Left hindlimb (tissue), 1 donor: ENCODE results near the gene DHRS2.

ENCODE experiments used
- DNase-seq: peaks from one replicate; pipeline ENCODE4 v3.0.0-alpha.2; 2018

The DHRS2 gene

GRCh38 chr14:23613242-23614070 is 22.7 kb upstream of the DHRS2 start:
- no peak for DNase-seq

- no peak for DNase-seq
Observed at GRCh38 chr14:23614395-23614828, 21.8 kb upstream of the DHRS2 start.

- DNase-seq, result no peak
Observed at GRCh38 chr14:23615856-23616255, 20.3 kb upstream of the DHRS2 start.

- no peak for DNase-seq
Observed at GRCh38 chr14:23617539-23617938, 18.6 kb upstream of the DHRS2 start.

GRCh38 chr14:23618415-23618988 is 17.7 kb upstream of the DHRS2 start:
- DNase-seq, result no peak

- no peak for DNase-seq
Observed at GRCh38 chr14:23620177-23620702, 15.9 kb upstream of the DHRS2 start.

- DNase-seq, result no peak
Observed at GRCh38 chr14:23621204-23621931, 14.8 kb upstream of the DHRS2 start.

- DNase-seq, result no peak
Observed at GRCh38 chr14:23621932-23622730, 14.0 kb upstream of the DHRS2 start.

- no peak for DNase-seq
Observed at GRCh38 chr14:23622990-23623389, 13.2 kb upstream of the DHRS2 start.

GRCh38 chr14:23623962-23624361 is 12.2 kb upstream of the DHRS2 start:
- DNase-seq, result no peak

GRCh38 chr14:23624830-23625404 is 11.2 kb upstream of the DHRS2 start:
- DNase-seq, result no peak

- DNase-seq, result no peak
Observed at GRCh38 chr14:23626946-23627345, 9.2 kb upstream of the DHRS2 start.

- no peak for DNase-seq
Observed at GRCh38 chr14:23627961-23628360, 8.2 kb upstream of the DHRS2 start.

GRCh38 chr14:23629204-23629603 is 7.0 kb upstream of the DHRS2 start:
- no peak for DNase-seq

- no peak for DNase-seq
Observed at GRCh38 chr14:23629832-23630396, 6.2 kb upstream of the DHRS2 start.

- no peak for DNase-seq
Observed at GRCh38 chr14:23630687-23631086, 5.5 kb upstream of the DHRS2 start.

- DNase-seq, result no peak
Observed at GRCh38 chr14:23631234-23631633, 4.9 kb upstream of the DHRS2 start.

GRCh38 chr14:23631702-23632460 is 4.3 kb upstream of the DHRS2 start:
- DNase-seq, result peak; percentile 82

- DNase-seq, result no peak
Observed at GRCh38 chr14:23632461-23633159, 3.6 kb upstream of the DHRS2 start.

- no peak for DNase-seq
Observed at GRCh38 chr14:23633160-23633701, 2.9 kb upstream of the DHRS2 start.
